HUES6 (cell line): ENCODE data around the gene DAO.
"Not testable (repeated sequence)": the region's sequence is repeated elsewhere in the genome, so short reads cannot be mapped to it uniquely, and the experiment has no call there.

Experiments
- H3K27ac ChIP-seq: 2 replicates; pipeline ENCODE4 v1.7.0; 2013; ENCODE audit warnings: low read depth, mild to moderate bottlenecking, low read length, inconsistent platforms
- H3K27me3 ChIP-seq: 2 replicates; pipeline ENCODE4 v1.6.1; 2013; ENCODE audit warnings: low read length; ENCODE audit not compliant: control insufficient read depth, insufficient read depth
- H3K36me3 ChIP-seq: 2 replicates; pipeline ENCODE4 v1.6.1; 2013; ENCODE audit warnings: low read length; ENCODE audit not compliant: control insufficient read depth, insufficient read depth
- H3K4me1 ChIP-seq: 2 replicates; pipeline ENCODE4 v1.6.1; 2013; ENCODE audit warnings: low read length; ENCODE audit not compliant: control insufficient read depth, insufficient read depth
- H3K4me3 ChIP-seq: 2 replicates; pipeline ENCODE4 v1.5.1; 2013; ENCODE audit warnings: low read depth, low read length
- H3K9ac ChIP-seq: one replicate; pipeline ENCODE4 v1.6.1; 2013; ENCODE audit warnings: mild to moderate bottlenecking, low read length
- H3K9me3 ChIP-seq: 2 replicates; pipeline ENCODE4 v1.6.1; 2013; ENCODE audit warnings: low read depth, low read length; ENCODE audit not compliant: control insufficient read depth, insufficient read depth

The DAO gene

GRCh38 chr12:108858311-108859074 lies 21.4 kb upstream of the DAO start:
- Histone ChIP-seq H3K4me1 (peaks cover 32% of the 10 kb centered on the region), H3K36me3 (peaks cover 12% of the 10 kb centered on the region; the same call in 1 of the 2 replicates), H3K27ac (no peak overlapping the region), H3K9me3 (peaks cover 8% of the 10 kb centered on the region), H3K4me3 (peak overlapping the region; percentile 49), H3K27me3 (no peaks in the 10 kb centered on the region), H3K9ac (peak overlapping the region; percentile 8)

- not testable (repeated sequence) for H3K9ac ChIP-seq, H3K36me3 ChIP-seq, H3K27ac ChIP-seq, H3K27me3 ChIP-seq
- peaks cover 12% of the 10 kb centered on the region for H3K9me3 ChIP-seq
- peaks cover 32% of the 10 kb centered on the region for H3K4me1 ChIP-seq
- H3K4me3 ChIP-seq = peak overlapping the region; percentile 49
These were observed 20.6 kb upstream of the DAO start for GRCh38 chr12:108859141-108859922.

- Histone ChIP-seq H3K9ac (no peak overlapping the region), H3K27me3 (no peaks in the 10 kb centered on the region), H3K4me3 (no peak overlapping the region), H3K9me3 (peaks cover 12% of the 10 kb centered on the region), H3K4me1 (peaks cover 32% of the 10 kb centered on the region), H3K27ac (no peak overlapping the region), H3K36me3 (peaks cover 2% of the 10 kb centered on the region; the same call in 1 of the 2 replicates)
These were observed 20.0 kb upstream of the DAO start for GRCh38 chr12:108859923-108860291.

- peaks cover 8% of the 10 kb centered on the region for H3K9me3 ChIP-seq
- H3K36me3 ChIP-seq = no peaks in the 10 kb centered on the region
- no peak overlapping the region for H3K9ac ChIP-seq
- H3K27me3 ChIP-seq = no peaks in the 10 kb centered on the region
- no peak overlapping the region for H3K27ac ChIP-seq
- H3K4me3 ChIP-seq = no peak overlapping the region
- H3K4me1 ChIP-seq = peaks cover 32% of the 10 kb centered on the region
These were observed 19.4 kb upstream of the DAO start for GRCh38 chr12:108860443-108860842.

DNA sequence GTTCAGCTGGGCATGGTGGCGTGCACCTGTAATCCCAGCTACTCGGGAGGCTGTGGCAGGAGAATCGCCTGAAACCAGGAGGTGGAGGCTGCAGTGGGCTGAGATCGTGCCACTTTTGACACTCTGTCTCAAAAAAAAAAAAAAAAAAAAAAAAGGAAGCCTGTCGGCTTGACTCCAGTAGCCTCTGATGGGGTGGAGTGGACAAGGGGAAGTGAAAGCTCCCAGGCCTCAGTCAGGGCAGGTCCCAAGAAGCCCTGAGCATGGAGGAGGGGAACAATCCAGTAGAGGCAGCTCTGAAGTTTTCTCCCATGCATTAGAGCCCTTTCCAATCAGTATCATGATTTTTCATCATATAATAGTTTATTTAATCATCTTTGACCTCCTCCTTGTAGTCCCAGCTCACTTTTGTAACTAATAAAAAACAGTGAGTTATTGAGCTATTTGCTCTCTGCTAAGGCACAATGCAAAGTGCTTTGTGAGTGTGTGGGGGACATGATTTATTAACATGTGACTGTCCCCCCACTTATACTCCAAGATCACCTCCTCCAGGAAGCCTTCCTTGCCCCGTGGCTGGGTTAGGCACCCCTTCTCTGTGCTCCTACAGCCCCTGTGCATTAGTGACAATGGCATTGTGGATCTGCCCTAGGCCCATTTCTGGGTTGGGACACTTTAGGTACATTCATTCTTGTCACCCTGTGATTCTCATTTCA lies 17.9 kb upstream of the DAO start:
- no peak overlapping the region for H3K27ac ChIP-seq
- no peaks in the 10 kb centered on the region for H3K36me3 ChIP-seq
- H3K9ac ChIP-seq = no peak overlapping the region
- peaks cover 20% of the 10 kb centered on the region for H3K4me1 ChIP-seq
- H3K4me3 ChIP-seq = no peak overlapping the region
- peaks cover 8% of the 10 kb centered on the region for H3K9me3 ChIP-seq
- no peaks in the 10 kb centered on the region for H3K27me3 ChIP-seq

DNA sequence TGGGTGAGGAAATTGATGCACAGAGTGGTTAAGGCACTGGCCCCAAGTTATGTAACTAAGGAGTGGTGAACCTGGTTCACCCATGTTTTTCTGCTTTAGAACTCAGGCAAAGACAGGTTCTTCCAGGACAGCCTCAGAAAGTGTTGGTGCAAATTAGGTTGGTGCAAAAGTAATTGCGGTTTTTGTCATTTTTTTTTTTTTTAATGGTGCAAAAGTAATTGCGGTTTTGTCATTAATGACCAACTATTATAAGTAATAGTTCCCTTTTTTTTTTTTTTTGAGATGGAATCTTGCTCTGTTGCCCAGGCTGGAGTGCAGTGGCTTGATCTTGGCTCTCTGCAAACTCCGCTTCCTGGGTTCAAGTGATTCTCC lies 17.3 kb upstream of the DAO start:
- Histone ChIP-seq H3K27ac (no peak overlapping the region), H3K9ac (no peak overlapping the region), H3K4me1 (peaks cover 20% of the 10 kb centered on the region)

GRCh38 chr12:108865169-108865568 lies 14.7 kb upstream of the DAO start:
- peaks cover 8% of the 10 kb centered on the region for H3K9me3 ChIP-seq
- no peaks in the 10 kb centered on the region for H3K36me3 ChIP-seq
- H3K27me3 ChIP-seq = no peaks in the 10 kb centered on the region

More for the DNA sequence above, 17.3 kb upstream of the DAO start:
- H3K4me3 ChIP-seq = no peak overlapping the region
- H3K36me3 ChIP-seq = no peaks in the 10 kb centered on the region
- no peaks in the 10 kb centered on the region for H3K27me3 ChIP-seq
- H3K9me3 ChIP-seq = peaks cover 8% of the 10 kb centered on the region

DNA sequence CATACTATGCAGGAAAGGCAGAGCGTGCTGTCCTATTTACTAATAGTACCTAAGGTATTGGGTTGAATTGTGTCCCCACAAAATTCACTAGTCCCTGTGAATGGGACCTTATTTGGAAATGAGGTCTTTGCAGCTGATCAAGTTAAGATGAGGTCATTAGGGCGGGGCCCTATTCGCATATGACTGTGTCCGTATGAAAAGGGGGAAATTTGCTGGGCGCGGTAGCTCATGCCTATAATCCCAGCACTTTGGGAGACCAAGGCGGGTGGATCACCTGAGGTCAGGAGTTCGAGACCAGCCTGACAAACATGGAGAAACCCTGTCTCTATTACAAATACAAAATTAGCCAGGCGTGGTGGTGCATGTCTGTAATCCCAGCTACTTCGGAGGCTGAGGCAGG lies 13.8 kb upstream of the DAO start:
- H3K36me3 ChIP-seq, H3K4me1 ChIP-seq, H3K9ac ChIP-seq, H3K4me3 ChIP-seq, H3K27ac ChIP-seq, H3K9me3 ChIP-seq, H3K27me3 ChIP-seq: not testable (repeated sequence)

More at GRCh38 chr12:108865169-108865568, 14.7 kb upstream of the DAO start:
- Histone ChIP-seq H3K4me3 (no peak overlapping the region), H3K9ac (no peak overlapping the region), H3K4me1 (0 out of 2 replicates have a peak, but pooled peaks cover 5% of the 10 kb centered on the region), H3K27ac (no peak overlapping the region)

- no peaks in the 10 kb centered on the region for H3K27me3 ChIP-seq
- no peak overlapping the region for H3K4me3 ChIP-seq
- H3K9me3 ChIP-seq = 0 out of 2 replicates have a peak, but pooled peaks cover 3% of the 10 kb centered on the region
- H3K27ac ChIP-seq = no peak overlapping the region
- H3K36me3 ChIP-seq = no peaks in the 10 kb centered on the region
- no peak overlapping the region for H3K9ac ChIP-seq
- no peaks in the 10 kb centered on the region for H3K4me1 ChIP-seq
These were observed 11.1 kb upstream of the DAO start for GRCh38 chr12:108868781-108869180.

- Histone ChIP-seq H3K27ac (no peak overlapping the region), H3K4me3 (no peak overlapping the region), H3K9ac (no peak overlapping the region), H3K9me3 (no peaks in the 10 kb centered on the region), H3K36me3 (no peaks in the 10 kb centered on the region), H3K4me1 (0 out of 2 replicates have a peak, but pooled peaks cover 2% of the 10 kb centered on the region), H3K27me3 (no peaks in the 10 kb centered on the region)
These were observed 4.6 kb upstream of the DAO start for GRCh38 chr12:108875280-108875679.
